Neuronal stem cell (in vitro differentiated cells): ENCODE measurements around the gene CDKN3.
"Not testable (repeated sequence)": the region's sequence is repeated elsewhere in the genome, so short reads cannot be mapped to it uniquely, and the experiment has no call there.

Experiments used
- DNase-seq: peaks from one replicate; pipeline ENCODE4 v3.0.0-alpha.2; 2013; ENCODE audit warnings: low spot score
- H2AFZ ChIP-seq: one replicate; pipeline ENCODE4 v1.6.1; 2013; ENCODE audit warnings: mild to moderate bottlenecking, low read length, inconsistent platforms
- H2AK5ac ChIP-seq: 2 replicates; pipeline ENCODE4 v1.6.1; 2013; ENCODE audit warnings: low read depth, mild to moderate bottlenecking, inconsistent platforms, low read length, moderate library complexity, mixed read lengths
- H2BK120ac ChIP-seq: 2 replicates; pipeline ENCODE4 v1.6.1; 2013; ENCODE audit warnings: low read depth, mild to moderate bottlenecking, inconsistent platforms, low read length, moderate library complexity, mixed read lengths
- H2BK12ac ChIP-seq: one replicate; pipeline ENCODE4 v1.6.1; 2013; ENCODE audit warnings: low read length, inconsistent platforms
- H2BK15ac ChIP-seq: 2 replicates; pipeline ENCODE4 v1.6.1; 2013; ENCODE audit warnings: mild to moderate bottlenecking, low read length, inconsistent platforms, mixed read lengths
- H2BK5ac ChIP-seq: one replicate; pipeline ENCODE4 v1.6.1; 2013; ENCODE audit warnings: inconsistent platforms, mild to moderate bottlenecking, low read length, moderate library complexity
- H3K14ac ChIP-seq: one replicate; pipeline ENCODE4 v1.6.1; 2013; ENCODE audit warnings: low read length, inconsistent platforms
- H3K18ac ChIP-seq: 2 replicates; pipeline ENCODE4 v1.6.1; 2013; ENCODE audit warnings: low read length, inconsistent platforms
- H3K23ac ChIP-seq: 2 replicates; pipeline ENCODE4 v1.6.1; 2013; ENCODE audit warnings: low read depth, mild to moderate bottlenecking, mixed read lengths, low read length, inconsistent platforms; ENCODE audit not compliant: poor library complexity
- H3K27ac ChIP-seq: replicated peaks from 3 replicates; pipeline ENCODE4 v1.5.1; 2013; ENCODE audit warnings: low read length, inconsistent platforms
- H3K27me3 ChIP-seq, 3 experiments: 2 replicates each; pipeline ENCODE4 v1.6.1; 2013; ENCODE audit warnings: low read length in 3 of 3, mild to moderate bottlenecking in 2 of 3, inconsistent platforms in 1 of 3, low read depth in 1 of 3, mixed read lengths in 1 of 3, moderate library complexity in 1 of 3; ENCODE audit not compliant: control insufficient read depth in 3 of 3, insufficient read depth in 3 of 3
- H3K36me3 ChIP-seq, 2 donors: replicated peaks in 1 of 2; 2 replicates each; pipeline ENCODE4 v1.6.1; 2013; ENCODE audit warnings: low read length in 2 of 2; ENCODE audit not compliant: control insufficient read depth in 2 of 2, insufficient read depth in 2 of 2
- H3K4ac ChIP-seq: 2 replicates; pipeline ENCODE4 v1.6.1; 2013; ENCODE audit warnings: inconsistent platforms, mild to moderate bottlenecking, low read length, moderate library complexity
- H3K4me1 ChIP-seq, 2 donors: 1 replicate in 1 of 2; 2 replicates in 1 of 2; pipeline ENCODE4 v1.6.1; 2013; ENCODE audit warnings: low read length in 2 of 2, low read depth in 1 of 2; ENCODE audit not compliant: control insufficient read depth in 2 of 2, insufficient read depth in 1 of 2
- H3K4me2 ChIP-seq: one replicate; pipeline ENCODE4 v1.6.1; 2013; ENCODE audit warnings: mild to moderate bottlenecking, low read length, inconsistent platforms; ENCODE audit not compliant: insufficient read depth, poor library complexity, severe bottlenecking
- H3K4me3 ChIP-seq, 2 donors: 2 replicates each; pipeline ENCODE4 v1.5.1; 2013; ENCODE audit warnings: low read length in 2 of 2, mild to moderate bottlenecking in 2 of 2, inconsistent platforms in 1 of 2, moderate library complexity in 1 of 2
- H3K79me1 ChIP-seq: one replicate; pipeline ENCODE4 v1.6.1; 2013; ENCODE audit warnings: low read depth, mild to moderate bottlenecking, inconsistent platforms, low read length, moderate library complexity
- H3K9ac ChIP-seq: one replicate; pipeline ENCODE4 v1.6.1; 2013; ENCODE audit warnings: mild to moderate bottlenecking, low read depth, low read length, inconsistent platforms; ENCODE audit not compliant: poor library complexity
- H3K9me3 ChIP-seq, 2 donors: replicated peaks in 1 of 2; 2 replicates each; pipeline versions ENCODE3 to v1.6.1; 2013; ENCODE audit warnings: low read length in 2 of 2, mild to moderate bottlenecking in 2 of 2, inconsistent platforms in 1 of 2, low read depth in 1 of 2, mixed read lengths in 1 of 2, moderate library complexity in 1 of 2; ENCODE audit not compliant: control insufficient read depth in 2 of 2, insufficient read depth in 1 of 2
- H4K8ac ChIP-seq: one replicate; pipeline ENCODE4 v1.6.1; 2013; ENCODE audit warnings: low read depth, mild to moderate bottlenecking, inconsistent platforms, low read length, moderate library complexity
- H4K91ac ChIP-seq: one replicate; pipeline ENCODE4 v1.6.1; 2013; ENCODE audit warnings: low read length, low read depth, mild to moderate bottlenecking, inconsistent platforms; ENCODE audit not compliant: poor library complexity
- WGBS, 2 donors: extraction: QIAGEN DNeasy Blood & Tissue Kit; methylation state at CpG; one replicate each; pipeline ENCODE4 v1.1.7; 2013; ENCODE audit warnings: missing lambda C conversion rate in 2 of 2, mixed read lengths in 1 of 2; ENCODE audit not compliant: insufficient read length in 2 of 2, insufficient replicate concordance in 1 of 2; ENCODE audit errors: extremely low coverage in 2 of 2; 5-methylcytosine and 5-hydroxymethylcytosine counted together

Gene CDKN3

GRCh38 chr14:54437954-54438353, 41.1 kb downstream of the CDKN3 start:
- not testable (repeated sequence) for H3K18ac ChIP-seq, H2BK5ac ChIP-seq, H3K4ac ChIP-seq, H2BK120ac ChIP-seq, H2AFZ ChIP-seq, H3K14ac ChIP-seq, H3K9me3 ChIP-seq, H3K9ac ChIP-seq, H2BK12ac ChIP-seq, H3K4me2 ChIP-seq, DNase-seq, H3K27me3 ChIP-seq, H3K79me1 ChIP-seq, H3K4me3 ChIP-seq, H2AK5ac ChIP-seq, H3K27ac ChIP-seq, H4K8ac ChIP-seq, H4K91ac ChIP-seq, H2BK15ac ChIP-seq, H3K23ac ChIP-seq
- Histone ChIP-seq H3K36me3 (peaks cover 0 to 51% of the 10 kb centered on the region in 2 donors), H3K4me1 (peaks cover 9 to 11% of the 10 kb centered on the region in 2 donors)
- WGBS, 2 donors = no CpG with 5 or more reads among the region's 4 CpGs

- Histone ChIP-seq H3K27ac (peak overlapping the region; percentile 6), H2BK12ac (no peak overlapping the region), H2BK15ac (no peak overlapping the region), H3K4me3 (no peak overlapping the region), H3K9me3 (peaks cover 0 to 9% of the 10 kb centered on the region in 2 donors), H3K14ac (no peak overlapping the region), H3K27me3 (no peaks in the 10 kb centered on the region), H3K18ac (no peak overlapping the region), H2BK120ac (no peak overlapping the region), H2BK5ac (no peak overlapping the region), H3K4me2 (no peak overlapping the region), H2AK5ac (no peak overlapping the region), H3K36me3 (peaks cover 0 to 43% of the 10 kb centered on the region in 2 donors), H3K23ac (no peak overlapping the region), H3K9ac (no peak overlapping the region), H3K4ac (no peak overlapping the region), H4K8ac (no peak overlapping the region), H4K91ac (no peak overlapping the region), H3K79me1 (peaks cover 2% of the 10 kb centered on the region), H2AFZ (no peak overlapping the region), H3K4me1 (peaks cover 9 to 11% of the 10 kb centered on the region in 2 donors)
- no peak for DNase-seq
- WGBS, 2 donors = no CpG with 5 or more reads among the region's 4 CpGs
Measured at GRCh38 chr14:54438703-54439102, 41.9 kb downstream of the CDKN3 start.

GRCh38 chr14:54440037-54440436, 43.2 kb downstream of the CDKN3 start:
- Histone ChIP-seq H3K27ac (peak overlapping the region; percentile 100), H2BK5ac (no peak overlapping the region), H3K4me2 (peak overlapping the region; percentile 69), H2BK120ac (no peak overlapping the region), H3K4me1 (peaks cover 9 to 11% of the 10 kb centered on the region in 2 donors), H3K9ac (no peak overlapping the region), H3K18ac (no peak overlapping the region), H3K36me3 (peaks cover 0 to 30% of the 10 kb centered on the region in 2 donors), H3K9me3 (peaks cover 0 to 9% of the 10 kb centered on the region in 2 donors), H2BK12ac (no peak overlapping the region), H2BK15ac (no peak overlapping the region), H3K79me1 (peaks cover 2% of the 10 kb centered on the region), H3K14ac (no peak overlapping the region), H2AFZ (peak overlapping the region; percentile 92), H3K23ac (no peak overlapping the region), H3K27me3 (no peaks in the 10 kb centered on the region), H3K4ac (no peak overlapping the region), H4K91ac (no peak overlapping the region), H4K8ac (no peak overlapping the region), H2AK5ac (no peak overlapping the region), H3K4me3 (peak overlapping the region; percentile 92 to 95)
- no peak for DNase-seq
- no CpG with 5 or more reads among the region's 7 CpGs for WGBS, 2 donors

- Histone ChIP-seq H2BK5ac (peak overlapping the region; percentile 91), H2AK5ac (no peak overlapping the region), H4K8ac (no peak overlapping the region), H3K14ac (peak overlapping the region; percentile 99), H2BK12ac (no peak overlapping the region), H3K9me3 (peaks cover 0 to 9% of the 10 kb centered on the region in 2 donors), H3K4me2 (peak overlapping the region; percentile 69), H3K18ac (no peak overlapping the region), H3K27ac (peak overlapping the region; percentile 100), H2AFZ (peak overlapping the region; percentile 92), H3K36me3 (peaks cover 0 to 26% of the 10 kb centered on the region in 2 donors), H3K4ac (no peak overlapping the region), H3K4me1 (peaks cover 9 to 11% of the 10 kb centered on the region in 2 donors), H3K4me3 (peak overlapping the region; percentile 92 to 95), H3K27me3 (no peaks in the 10 kb centered on the region), H3K9ac (no peak overlapping the region), H4K91ac (no peak overlapping the region), H2BK120ac (no peak overlapping the region), H2BK15ac (no peak overlapping the region), H3K23ac (no peak overlapping the region), H3K79me1 (peaks cover 2% of the 10 kb centered on the region)
- no peak for DNase-seq
- WGBS, 2 donors = no CpG with 5 or more reads among the region's 5 CpGs
Measured at GRCh38 chr14:54440476-54440872, 43.7 kb downstream of the CDKN3 start.
